D721Med (cell line): ENCODE results near the gene PCDHAC2.

Experiments used
- DNase-seq: peaks from one replicate; pipeline ENCODE4 v3.0.0; 2011; ENCODE audit warnings: low spot score; ENCODE audit not compliant: insufficient read length
- FAIRE-seq: peaks from 2 replicates; lab custom pipeline; 2011; peaks lifted over from hg19 to GRCh38; lab: Jason Lieb, UNC
- CTCF ChIP-seq: IDR thresholded peaks from 2 replicates; pipeline ENCODE4 v1.5.1; 2012; ENCODE audit warnings: mild to moderate bottlenecking, control low read depth; ENCODE audit not compliant: insufficient read depth; ENCODE audit errors: missing control alignments

The PCDHAC2 gene

GRCh38 chr5:140966293-140967225, at the start of gene PCDHAC2:
Gene PCDHAC2 (plus strand): TSS chr5:140966476. CDS start chr5:140966767, 291 bp downstream.
- FAIRE-seq: no peak
- peak; percentile 40 for DNase-seq
- TF ChIP-seq CTCF: no peak

- TF ChIP-seq CTCF: no peak
- DNase-seq (no peak), FAIRE-seq (no peak)
Observed at GRCh38 chr5:140923601-140924000, 42.7 kb upstream of the PCDHAC2 start.

GRCh38 chr5:140925806-140926442, 40.4 kb upstream of the PCDHAC2 start, which contains the start of gene PCDHAC1:
Gene PCDHAC1 (plus strand): TSS chr5:140926299. CDS start chr5:140926893, 594 bp downstream.
- TF ChIP-seq CTCF: no peak
- no peak for FAIRE-seq
- peak; percentile 32 for DNase-seq

GRCh38 chr5:140926443-140927227, 39.6 kb upstream of the PCDHAC2 start:
- peak; percentile 77 for TF ChIP-seq CTCF
- no peak for FAIRE-seq
- DNase-seq: peak; percentile 64

GRCh38 chr5:140927228-140927573, 39.1 kb upstream of the PCDHAC2 start:
- no peak for FAIRE-seq
- no peak for TF ChIP-seq CTCF
- no peak for DNase-seq

GRCh38 chr5:140934964-140935606, 31.2 kb upstream of the PCDHAC2 start:
- no peak for FAIRE-seq
- TF ChIP-seq CTCF: no peak
- no peak for DNase-seq
